B cell (primary cell): ENCODE data around the gene HBM.

Experiments
- CTCF ChIP-seq: fragments of 200-600 bp; IDR thresholded peaks from one replicate; pipeline ENCODE4 v1.8.0; 2022; ENCODE audit warnings: antibody characterized with exemption, mild to moderate bottlenecking
- EZH2 ChIP-seq: IDR thresholded peaks from 2 replicates; pipeline ENCODE4 v1.6.1; 2012; ENCODE audit warnings: borderline replicate concordance, low read depth, mild to moderate bottlenecking, moderate library complexity, low read length; ENCODE audit not compliant: insufficient read depth, poor library complexity, severe bottlenecking

GRCh38 chr16:169014-169413, 3.2 kb downstream of the HBM start:
- TF ChIP-seq CTCF = no peak
- no peak for TF ChIP-seq EZH2
